ENCODE data around the gene DSPP. TPM values are rescaled to one million over a fixed set of nuclear protein-coding genes. Genes with fewer than 3 reads are reported as not detected.

The DSPP gene
- total and polyA plus RNA-seq, 2 of the 8 experiments (the other 6 are each of a cell fraction or from before 2014, with no cell fraction given) = not detected

GRCh38 chr4:87620491-87620890 is 12.2 kb downstream of the DSPP start:
- no peak overlapping the region for H2BK12ac ChIP-seq (ENCODE audit: low read depth, low read length)
- no peak overlapping the region for H4K5ac ChIP-seq (ENCODE audit: insufficient read length, low read depth, low read length)
- H3K27ac ChIP-seq (ENCODE audit: low read depth, low read length) = no peak overlapping the region
- no peaks in the 10 kb centered on the region for H3K27me3 ChIP-seq (replicated peaks in 1 of 4; ENCODE audit: control insufficient read depth in 3 of 4, extremely low read depth in 1 of 4, insufficient read depth in 3 of 4, low read length in 3 of 4)
- H3K79me2 ChIP-seq (ENCODE audit: control insufficient read depth in 1 of 2, insufficient read depth in 2 of 2, low read length in 2 of 2) = no peaks in the 10 kb centered on the region
- no peak overlapping the region for H2BK20ac ChIP-seq (ENCODE audit: low read length)
- no peak for FAIRE-seq
- H2AK5ac ChIP-seq (ENCODE audit: low read depth, low read length) = no peak overlapping the region
- no peak overlapping the region for H2BK120ac ChIP-seq (replicated peaks; ENCODE audit: low read depth, low read length)
- no peaks in the 10 kb centered on the region for H3K36me3 ChIP-seq (ENCODE audit: control insufficient read depth in 2 of 4, insufficient read depth in 4 of 4, low read length in 3 of 4)
- H3K4me3 ChIP-seq (ENCODE audit: extremely low read depth in 1 of 4, insufficient read depth in 2 of 4, low read depth in 3 of 4, low read length in 4 of 4) = no peak overlapping the region
- H3K56ac ChIP-seq (replicated peaks; ENCODE audit: insufficient read length, low read depth, low read length) = no peak overlapping the region
- no peak overlapping the region for H3K18ac ChIP-seq (ENCODE audit: extremely low read depth, low read length)
- ChIA-PET POLR2A (ENCODE audit: partially characterized antibody) (no interaction called here), CTCF (ENCODE audit: partially characterized antibody) (interaction anchor here (0.5 to 1.2 kb wide), 2 partner anchors 228 to 685 kb away, joined by 3 read pairs; no protein-coding TSS in a partner anchor)
- H3K9ac ChIP-seq (replicated peaks in 1 of 4; ENCODE audit: extremely low read depth in 1 of 4, low read depth in 3 of 4, low read length in 3 of 4) = no peak overlapping the region
- H3K23me2 ChIP-seq (ENCODE audit: low read depth, low read length) = no peaks in the 10 kb centered on the region
- no peak overlapping the region for H3K14ac ChIP-seq (ENCODE audit: insufficient read length)
- no peaks in the 10 kb centered on the region for H3K79me1 ChIP-seq (ENCODE audit: low read depth, low read length)
- H2BK15ac ChIP-seq (ENCODE audit: low read length) = no peak overlapping the region
- no peak overlapping the region for H4K8ac ChIP-seq (ENCODE audit: extremely low read depth, insufficient read depth, low read length)
- no peak overlapping the region for H3K4ac ChIP-seq (replicated peaks; ENCODE audit: insufficient read length, low read depth, low read length)
- peaks cover 0 to 4% of the 10 kb centered on the region in 2 experiments; a peak in 1 of 4 replicates for H3K9me3 ChIP-seq (ENCODE audit: insufficient read depth in 2 of 2, low read depth in 1 of 2, low read length in 1 of 2)
- H4K91ac ChIP-seq (replicated peaks; ENCODE audit: insufficient read length, low read length) = no peak overlapping the region
- H2AFZ ChIP-seq (ENCODE audit: low read length) = no peak overlapping the region
- DNase-seq (ENCODE audit: low read depth in 1 of 2, low spot score in 2 of 2) = no peak
- H3K23ac ChIP-seq (ENCODE audit: insufficient read length) = no peak overlapping the region
- H3K4me2 ChIP-seq (ENCODE audit: insufficient read depth in 1 of 2, low read depth in 2 of 2, low read length in 2 of 2) = no peak overlapping the region
- H2BK5ac ChIP-seq (ENCODE audit: low read depth, low read length) = no peak overlapping the region
- H4K20me1 ChIP-seq (replicated peaks in 1 of 2; ENCODE audit: control insufficient read depth in 1 of 2, insufficient read depth in 2 of 2, low read length in 2 of 2) = no peaks in the 10 kb centered on the region
- no peaks in the 10 kb centered on the region; a peak in 1 of 7 replicates for H3K4me1 ChIP-seq (replicated peaks in 1 of 4; ENCODE audit: control insufficient read depth in 3 of 4, insufficient read depth in 4 of 4, low read length in 3 of 4)
- TF ChIP-seq EZH2 (IDR thresholded peaks at IDR 0.05; ENCODE audit: low read depth, low read length, severe bottlenecking) (no peak), BCL11A (IDR thresholded peaks at IDR 0.05; ENCODE audit: low read depth in 2 of 2, low read length in 2 of 2) (no peak), YY1 (IDR thresholded peaks at IDR 0.05; ENCODE audit: low read depth, low read length) (no peak), RXRA (IDR thresholded peaks at IDR 0.05; ENCODE audit: insufficient read depth, low read depth, low read length) (no peak), NANOG (IDR thresholded peaks at IDR 0.05; ENCODE audit: insufficient read depth, low read depth, low read length, poor library complexity, severe bottlenecking) (no peak), ASH2L (IDR thresholded peaks at IDR 0.05; ENCODE audit: low read length) (no peak), SAP30 (IDR thresholded peaks at IDR 0.05; ENCODE audit: insufficient read depth, insufficient replicate concordance, low read length) (no peak), SP1 (IDR thresholded peaks at IDR 0.05; ENCODE audit: low read depth, low read length) (no peak), TBP (IDR thresholded peaks at IDR 0.05; ENCODE audit: low read depth, low read length) (no peak), EGR1 (IDR thresholded peaks at IDR 0.05; ENCODE audit: borderline replicate concordance, low read depth, low read length) (no peak), JUN (IDR thresholded peaks at IDR 0.05; ENCODE audit: low read depth, low read length) (no peak), ATF3 (IDR thresholded peaks at IDR 0.05; ENCODE audit: insufficient read depth, low read depth, low read length) (no peak)
